T-helper 22 cell (primary cell): ENCODE measurements around the gene FNDC11.
"Not testable (repeated sequence)": the region's sequence is repeated elsewhere in the genome, so short reads cannot be mapped to it uniquely, and the experiment has no call there.

Experiments
- DNase-seq: peaks from one replicate; pipeline ENCODE4 v3.0.0-alpha.2; 2020; ENCODE audit warnings: low read depth

The FNDC11 gene

DNA sequence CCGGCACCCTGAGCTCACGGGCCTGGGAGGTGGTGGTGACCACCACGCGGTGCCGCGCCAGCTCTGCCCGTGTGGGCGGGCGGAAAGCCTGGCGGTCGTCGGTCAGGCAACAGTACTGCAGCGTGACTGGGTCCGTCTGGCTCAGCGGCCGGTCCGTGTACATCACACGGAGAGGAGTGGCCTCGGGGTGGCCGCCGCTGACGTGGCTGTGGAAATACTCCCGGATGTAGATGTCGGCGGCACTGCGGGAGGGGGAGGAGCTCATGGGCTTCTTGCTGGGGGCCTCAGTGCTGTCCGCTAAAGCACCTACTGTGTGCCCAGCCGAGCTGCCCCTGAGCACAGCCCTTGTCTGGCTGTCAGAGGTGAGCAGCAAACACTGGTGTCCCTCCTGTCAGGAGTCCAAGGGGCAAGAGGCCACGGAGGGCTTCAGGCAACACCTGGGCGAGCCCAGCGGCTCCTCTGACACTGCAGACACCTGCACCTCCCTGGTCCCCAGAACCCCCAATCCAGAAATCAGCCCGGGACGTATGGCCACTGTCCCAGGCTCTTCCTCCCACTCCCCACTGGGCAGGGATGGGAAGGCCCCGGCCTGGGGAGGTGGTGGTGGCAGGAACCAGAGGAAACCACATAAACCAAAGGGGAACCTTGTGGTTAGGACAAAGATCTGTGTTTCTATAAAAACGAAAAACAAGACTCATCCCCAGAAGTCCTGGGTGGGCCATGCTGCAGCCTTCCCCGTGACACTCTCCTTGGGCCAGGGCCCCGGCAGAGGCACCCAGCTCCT, 13.6 kb downstream of the FNDC11 start:
- DNase-seq = no peak

DNA sequence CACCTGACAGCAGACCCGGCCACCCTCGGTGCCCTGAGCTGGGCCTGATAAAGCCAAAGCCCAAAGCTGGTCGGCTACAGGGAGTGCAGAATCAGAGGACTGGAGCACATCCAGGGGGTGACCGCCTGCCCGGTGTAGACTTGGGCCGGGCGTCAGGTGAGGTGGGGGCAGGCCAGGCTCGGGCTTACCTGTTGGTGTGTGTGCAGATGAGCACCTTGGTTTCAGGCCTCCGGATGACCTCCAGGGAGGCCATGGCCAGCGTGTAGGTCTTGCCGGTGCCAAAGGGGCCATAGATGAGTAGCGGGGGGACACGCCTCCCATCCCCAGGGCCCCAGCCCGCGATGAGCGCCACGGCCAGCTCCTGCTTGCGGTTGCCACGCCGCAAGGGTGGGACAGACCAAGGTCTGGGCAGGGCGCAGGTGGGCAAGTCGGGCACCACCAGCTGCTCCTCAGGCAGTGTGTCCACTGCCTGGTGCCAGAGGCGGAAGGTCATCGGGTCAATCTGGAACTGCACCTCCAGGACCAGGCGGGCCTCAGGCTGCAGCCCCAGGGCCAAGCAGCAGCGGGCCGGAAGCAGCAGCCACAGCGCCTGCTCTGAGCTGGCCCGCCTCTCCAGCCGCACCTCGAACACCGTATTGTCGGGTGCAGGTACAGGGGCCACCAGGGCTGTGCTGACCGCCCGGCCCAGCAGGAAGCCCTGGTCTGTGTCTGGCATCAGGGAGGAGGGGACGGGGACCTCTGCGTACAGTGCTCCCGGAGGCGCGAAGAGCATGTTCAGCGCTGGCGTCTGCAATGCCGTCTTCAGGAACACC, 14.4 kb downstream of the FNDC11 start:
- no peak for DNase-seq

DNA sequence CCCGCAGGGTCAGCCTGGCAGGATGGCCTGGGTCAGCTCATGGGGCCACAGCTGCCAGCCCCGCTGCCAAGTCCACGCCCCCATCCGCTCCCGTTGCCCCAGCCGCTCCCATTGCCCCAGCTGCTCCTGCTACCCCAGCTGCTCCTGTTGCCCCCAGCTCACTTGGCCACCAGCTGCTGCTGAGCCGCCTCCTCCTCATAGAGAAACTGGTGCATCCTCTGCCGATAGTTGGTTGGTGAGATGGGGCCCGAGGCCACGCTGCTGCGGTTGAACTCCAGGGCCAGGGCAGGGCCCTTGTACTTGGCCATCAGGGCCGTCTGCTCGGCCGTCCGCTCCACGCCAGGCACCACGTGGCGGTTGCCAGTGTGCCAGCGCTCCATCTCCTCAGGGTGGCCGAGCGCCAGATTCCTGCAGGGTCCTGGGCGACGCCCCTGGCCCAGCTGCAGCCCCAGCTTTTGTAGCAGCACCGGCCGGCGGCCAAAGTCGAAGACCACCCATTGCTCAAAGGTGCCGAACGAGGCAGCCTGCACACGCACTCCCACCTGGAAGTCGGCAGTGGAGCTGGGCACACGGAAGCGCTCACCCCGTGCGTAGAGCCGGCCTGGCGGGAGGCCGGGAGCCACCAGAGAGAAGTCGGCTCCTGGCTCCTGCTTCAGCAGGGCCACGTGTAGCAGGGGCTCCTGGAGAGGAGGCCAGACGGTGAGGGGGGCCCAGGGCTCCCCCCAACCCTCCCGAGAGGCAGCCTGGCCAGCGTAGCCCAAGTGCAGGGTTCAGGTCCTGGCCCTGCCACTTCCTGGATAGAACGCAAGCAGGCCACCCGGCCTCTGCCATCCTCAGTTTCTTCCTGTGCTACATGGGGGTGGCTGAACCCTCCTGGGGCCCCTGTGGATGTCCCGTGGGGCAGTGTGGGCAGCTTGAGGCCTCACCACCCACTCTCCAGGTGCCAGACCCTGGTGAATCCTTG, 15.3 kb downstream of the FNDC11 start:
- DNase-seq = no peak

DNA sequence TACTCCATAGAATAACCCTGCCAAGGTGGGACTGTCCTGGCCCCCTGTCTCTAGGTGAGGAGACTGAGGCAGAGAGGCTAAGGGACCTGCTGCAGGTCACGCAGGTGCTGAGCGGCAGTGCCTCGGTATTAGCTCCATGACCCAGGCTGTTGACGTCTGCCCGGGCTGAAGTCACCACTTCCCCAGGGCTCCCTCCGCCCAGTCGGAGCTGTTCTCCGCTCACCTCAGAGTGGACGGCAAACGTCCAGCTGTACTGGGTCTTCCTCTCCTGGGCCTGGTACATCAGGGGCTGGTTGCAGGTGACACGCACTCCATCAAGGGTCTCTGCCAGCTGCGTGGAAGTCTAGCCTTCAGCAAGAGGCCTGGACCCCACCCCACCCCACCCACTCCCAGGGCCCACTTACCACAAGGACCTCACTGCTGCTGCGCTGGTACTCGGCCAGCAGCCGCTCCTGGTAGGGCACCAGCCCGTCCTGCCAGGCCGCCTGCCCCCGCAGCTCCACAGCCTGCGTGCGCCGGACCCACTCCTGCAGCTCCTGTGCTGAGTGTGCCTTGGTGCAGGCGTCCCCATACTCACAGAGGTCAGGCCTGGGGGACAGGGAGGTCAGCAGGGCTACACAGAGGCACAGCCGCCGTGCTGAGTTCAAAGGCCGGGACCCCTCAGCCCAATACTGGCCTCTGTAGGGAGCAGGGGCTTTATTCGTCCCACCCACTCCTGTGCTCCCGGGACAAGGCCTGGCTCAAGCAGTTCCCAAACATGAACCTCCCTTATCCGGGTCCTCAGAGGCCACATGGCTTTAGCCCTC, 16.5 kb downstream of the FNDC11 start:
- no peak for DNase-seq

DNA sequence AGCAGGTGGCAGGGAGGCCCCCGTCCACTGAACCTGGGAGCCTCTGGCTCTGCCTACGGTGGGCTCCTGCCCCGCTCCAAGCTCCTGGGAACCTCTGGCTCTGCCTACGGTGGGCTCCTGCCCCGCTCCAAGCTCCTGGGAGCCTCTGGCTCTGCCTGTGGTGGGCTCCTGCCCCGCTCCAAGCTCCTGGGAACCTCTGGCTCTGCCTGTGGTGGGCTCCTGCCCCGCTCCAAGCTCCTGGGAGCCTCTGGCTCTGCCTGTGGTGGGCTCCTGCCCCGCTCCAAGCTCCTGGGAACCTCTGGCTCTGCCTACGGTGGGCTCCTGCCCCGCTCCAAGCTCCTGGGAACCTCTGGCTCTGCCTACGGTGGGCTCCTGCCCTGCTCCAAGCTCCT, 17.1 kb downstream of the FNDC11 start:
- not testable (repeated sequence) for DNase-seq

DNA sequence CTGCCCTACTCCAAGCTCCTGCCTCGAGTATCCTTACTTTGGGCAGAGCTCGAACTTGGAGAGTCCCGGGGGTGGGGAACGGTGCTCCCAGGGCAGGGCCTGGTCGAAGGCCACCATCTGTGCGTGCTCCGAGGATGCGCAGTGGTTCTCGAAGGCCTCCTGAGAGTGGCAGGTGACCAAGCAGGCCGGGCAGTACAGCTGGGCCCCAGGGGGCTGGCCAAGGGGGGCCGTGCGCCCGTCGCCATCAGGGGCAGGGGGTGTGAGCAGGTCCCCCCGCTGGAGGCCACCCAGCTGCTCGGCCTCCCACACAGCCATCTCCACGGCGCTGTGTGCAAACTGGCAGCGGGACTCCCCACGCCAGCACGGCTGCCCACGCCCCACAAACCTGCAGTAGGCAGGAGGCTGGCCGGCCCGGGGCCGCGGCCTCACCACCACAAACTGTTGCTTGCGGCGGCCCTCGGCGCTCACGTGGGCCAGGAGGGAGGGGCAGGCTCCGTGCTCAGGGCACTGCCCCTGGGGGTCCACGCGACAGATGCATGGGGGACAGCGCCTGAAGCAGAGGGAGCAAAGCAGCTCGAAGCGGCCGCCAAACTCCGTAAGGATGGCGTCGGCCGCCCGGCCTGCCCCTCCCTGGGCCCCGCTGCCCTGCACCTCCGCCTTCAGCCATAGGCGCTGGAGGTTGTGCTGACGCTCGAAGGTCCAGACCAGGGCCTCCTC, 18.3 kb downstream of the FNDC11 start:
- no peak for DNase-seq

DNA sequence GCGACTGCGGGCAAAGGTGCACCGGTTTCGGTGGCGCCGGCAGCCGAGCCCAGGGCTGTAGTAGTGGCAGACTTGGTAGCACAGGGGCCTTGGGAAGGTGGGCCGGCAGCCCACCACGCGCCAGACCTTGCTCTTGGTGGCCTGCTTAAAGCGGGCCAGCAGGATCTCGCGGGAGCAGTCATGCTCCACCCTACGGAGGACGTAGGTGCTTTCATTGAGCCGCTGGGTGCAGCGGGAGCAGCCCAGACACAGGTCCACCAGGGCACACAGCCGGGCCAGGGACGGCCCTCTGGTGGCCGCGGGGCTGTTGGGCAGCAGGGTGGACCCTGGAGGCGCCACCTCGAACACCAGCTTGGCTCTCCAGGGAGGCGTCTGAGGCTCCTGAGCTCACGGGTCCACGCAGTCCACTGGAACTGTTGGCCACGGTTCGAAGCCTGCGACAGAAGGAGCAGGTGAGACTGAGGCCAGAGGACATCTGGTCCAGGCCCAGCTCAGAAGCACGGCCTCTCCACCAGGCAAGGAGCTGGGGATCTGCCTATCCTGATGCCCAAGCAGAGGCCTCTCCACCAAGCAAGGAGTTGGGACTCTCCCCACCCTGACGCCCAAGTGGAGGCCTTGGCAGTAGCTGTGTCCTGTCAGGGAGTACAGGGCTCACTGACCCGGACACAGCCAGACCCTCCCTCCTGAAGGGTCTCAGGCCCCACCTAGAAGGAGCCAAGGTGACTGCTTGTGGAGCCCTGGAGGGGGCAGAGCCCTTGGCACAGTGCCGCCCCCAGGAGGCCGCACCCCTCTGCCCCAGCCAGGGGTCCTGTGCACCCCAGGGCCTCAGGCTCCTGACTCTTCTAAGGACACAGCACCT, 19.1 kb downstream of the FNDC11 start:
- no peak for DNase-seq

DNA sequence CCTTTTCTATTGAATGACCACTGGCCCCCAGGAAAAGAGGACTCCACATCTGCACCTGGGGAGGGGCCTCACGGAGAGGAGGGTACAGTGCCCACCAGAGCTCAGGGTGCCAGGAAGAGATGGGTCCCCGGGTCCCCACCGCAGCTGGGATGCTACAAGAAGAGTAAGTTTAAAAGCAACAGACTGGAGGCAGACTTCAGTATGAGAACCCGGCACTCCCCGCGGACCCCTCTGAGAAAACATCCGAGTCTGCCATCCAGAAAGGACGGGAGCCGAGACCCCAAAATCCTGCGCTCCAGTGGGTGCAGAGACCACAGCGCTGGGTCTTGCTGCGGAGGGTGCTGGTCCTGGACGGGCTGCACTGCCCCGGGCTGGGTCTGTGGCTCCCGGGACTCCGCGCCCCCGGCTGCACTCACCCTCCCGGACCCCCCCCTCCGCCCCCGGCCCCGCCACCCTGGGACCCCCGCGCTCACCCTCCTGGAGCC, 19.7 kb downstream of the FNDC11 start:
- DNase-seq = no peak

DNA sequence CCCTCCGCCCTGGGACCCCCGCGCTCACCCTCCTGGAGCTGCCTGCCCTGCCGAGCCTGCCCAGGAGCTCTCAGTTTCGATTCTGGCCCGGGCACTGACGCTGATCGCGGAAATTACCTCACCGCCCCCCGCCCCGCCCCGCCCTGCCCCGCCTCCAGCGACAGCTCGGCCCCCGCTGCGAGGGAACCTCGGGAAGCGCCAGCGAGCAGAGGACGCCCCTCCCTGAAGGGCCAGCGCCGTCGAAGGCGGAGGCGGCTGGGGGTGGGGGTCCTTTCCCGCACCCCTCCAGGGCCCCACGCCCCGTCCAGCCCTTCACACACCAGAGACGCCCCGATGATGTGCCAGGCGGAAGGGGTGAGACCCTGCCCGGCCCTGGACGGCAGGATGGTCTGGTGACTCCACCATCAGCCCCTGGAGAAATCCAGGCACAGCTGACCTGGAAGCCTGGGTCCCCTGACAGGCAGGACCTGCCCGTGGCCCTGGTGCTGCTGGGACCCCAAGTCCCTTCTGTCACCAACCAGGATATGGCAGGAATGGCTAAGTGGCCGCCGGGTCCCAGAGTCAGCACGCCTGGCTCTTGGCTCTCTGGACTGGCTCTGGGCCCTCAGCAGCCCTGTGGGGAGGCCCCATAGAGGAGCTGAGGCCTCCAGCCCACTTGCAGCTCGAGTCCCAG, 20.3 kb downstream of the FNDC11 start, which contains the start of gene HELZ2:
TSS of gene HELZ2 (minus strand) at position 84 of the 673 bp plus-strand sequence. CDS start 1,854 bp downstream, outside the sequence.
- peak; percentile 61 for DNase-seq

DNA sequence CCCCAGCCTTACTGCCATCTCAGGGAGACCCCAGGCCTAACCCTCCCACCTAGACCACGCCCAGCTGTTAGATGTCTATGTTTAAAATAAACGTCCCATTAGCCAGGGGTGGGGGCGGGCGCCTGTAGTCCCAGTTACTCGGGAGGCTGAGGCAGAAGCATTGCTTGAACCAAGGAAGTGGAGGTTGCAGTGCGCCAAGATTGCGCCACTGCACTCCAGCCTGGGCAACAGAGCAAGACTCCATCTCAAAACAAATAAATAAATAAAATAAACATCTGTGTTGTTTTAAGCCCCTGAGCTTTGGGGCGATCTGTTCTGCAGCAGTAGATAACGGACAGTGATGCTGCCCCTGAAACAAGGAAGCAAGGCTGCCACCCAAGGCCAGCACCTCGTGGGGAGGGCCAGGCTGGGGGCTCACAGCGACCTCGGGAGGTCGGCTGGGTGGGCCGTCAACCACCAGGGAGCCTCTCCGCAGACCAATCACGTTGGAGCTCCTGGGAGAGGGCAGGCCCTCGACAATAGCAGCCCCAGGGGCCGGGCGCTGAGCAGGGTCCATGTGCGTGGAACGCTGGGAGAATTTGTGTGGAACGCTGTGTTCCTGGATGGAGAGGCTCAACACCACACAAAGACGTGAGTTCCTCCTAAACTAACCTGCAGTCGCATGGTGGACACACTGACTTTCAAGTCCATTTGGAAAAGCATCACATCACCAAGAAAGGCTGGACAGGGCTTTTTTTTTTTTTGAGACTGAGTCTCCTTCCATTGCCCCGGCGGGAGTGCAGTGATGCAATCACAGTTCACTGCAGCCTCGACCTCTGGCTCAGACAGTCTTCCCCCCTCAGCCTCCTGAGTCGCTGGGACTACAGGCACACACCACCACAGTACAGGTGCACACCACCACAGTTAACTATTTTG, 21.1 kb downstream of the FNDC11 start:
- no peak for DNase-seq

DNA sequence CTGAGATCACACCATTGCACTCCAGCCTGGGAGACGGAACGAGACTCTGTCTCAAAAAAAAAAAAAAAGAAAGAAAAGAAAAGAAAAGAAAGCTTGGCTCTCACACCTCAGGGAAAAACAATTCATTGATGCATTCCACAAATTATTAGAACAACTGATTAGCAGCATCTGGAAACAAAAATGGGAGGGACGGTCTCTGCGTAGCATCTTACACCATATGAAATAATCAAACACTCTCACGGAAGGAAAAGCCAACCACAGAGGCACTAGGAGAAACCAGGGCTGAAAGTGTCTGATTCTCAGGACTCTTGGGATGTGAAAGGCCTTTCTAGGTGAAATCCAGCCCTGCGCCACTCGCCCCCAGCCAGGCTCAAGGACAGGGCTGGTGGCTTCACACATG, 22.4 kb downstream of the FNDC11 start:
- no peak for DNase-seq

DNA sequence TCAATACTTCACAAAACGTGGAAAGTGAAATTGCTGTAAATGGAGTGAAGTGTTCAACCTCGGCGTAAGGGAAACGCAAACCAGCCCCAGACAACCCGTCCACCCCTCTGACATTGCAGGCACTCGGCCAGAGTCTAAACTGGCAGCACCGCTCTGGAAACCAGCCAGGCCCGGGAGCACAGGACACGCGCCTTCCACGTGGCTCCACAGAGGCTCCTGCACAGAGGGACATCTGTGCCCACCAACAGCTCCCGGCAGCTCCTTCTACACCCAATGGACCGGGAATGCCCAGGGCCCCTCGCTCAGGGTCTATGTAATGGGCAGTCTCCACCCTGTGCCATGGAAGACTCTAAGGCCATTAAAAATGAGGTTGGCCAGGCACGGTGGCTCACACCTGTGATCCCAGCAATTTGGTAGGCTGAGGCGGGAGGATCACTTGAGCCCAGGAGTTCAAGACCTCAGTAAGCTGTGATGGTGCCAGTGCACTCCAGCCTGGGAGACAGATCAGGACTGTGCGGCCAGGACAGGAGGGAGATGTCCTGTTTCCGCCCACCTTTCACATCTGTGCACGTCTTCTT, 23.4 kb downstream of the FNDC11 start:
- no peak for DNase-seq

DNA sequence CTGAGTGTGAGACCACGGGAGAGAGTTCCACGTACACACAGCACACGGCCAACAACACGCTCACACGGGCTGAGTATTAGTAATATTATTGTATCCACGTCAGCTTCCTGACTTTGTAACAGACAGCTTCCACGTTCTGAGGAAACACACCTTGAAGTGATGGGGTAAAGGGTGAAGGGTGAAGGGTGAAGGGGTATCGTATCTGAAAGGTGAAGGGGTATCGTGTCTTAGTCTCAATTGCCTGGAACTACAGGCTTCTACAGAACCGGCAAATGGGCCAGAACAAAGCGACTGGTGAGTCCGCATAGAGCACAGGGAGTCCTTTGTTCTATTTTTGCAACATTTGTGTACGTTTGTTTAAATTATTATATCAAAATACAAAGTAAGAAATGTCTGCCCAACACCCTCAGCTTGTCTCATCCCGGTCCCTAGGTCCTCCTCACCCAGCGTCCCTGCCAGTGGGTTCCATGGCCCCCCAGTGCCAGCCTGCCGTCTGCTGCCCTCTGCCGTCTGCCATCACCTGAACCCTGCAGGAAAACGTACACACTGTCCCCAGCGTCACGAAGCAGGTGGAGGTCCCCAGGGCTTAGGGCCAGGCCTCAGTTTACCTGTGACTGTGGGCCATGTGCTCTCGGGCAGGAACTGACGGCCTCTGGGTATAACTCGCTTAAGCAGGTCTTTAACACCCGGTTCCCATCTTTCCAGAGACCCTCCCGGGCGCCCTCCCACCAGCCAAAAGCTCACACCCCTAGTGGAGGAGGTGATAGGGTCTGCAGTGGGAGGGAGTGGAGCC, 24.5 kb downstream of the FNDC11 start:
- DNase-seq = no peak

DNA sequence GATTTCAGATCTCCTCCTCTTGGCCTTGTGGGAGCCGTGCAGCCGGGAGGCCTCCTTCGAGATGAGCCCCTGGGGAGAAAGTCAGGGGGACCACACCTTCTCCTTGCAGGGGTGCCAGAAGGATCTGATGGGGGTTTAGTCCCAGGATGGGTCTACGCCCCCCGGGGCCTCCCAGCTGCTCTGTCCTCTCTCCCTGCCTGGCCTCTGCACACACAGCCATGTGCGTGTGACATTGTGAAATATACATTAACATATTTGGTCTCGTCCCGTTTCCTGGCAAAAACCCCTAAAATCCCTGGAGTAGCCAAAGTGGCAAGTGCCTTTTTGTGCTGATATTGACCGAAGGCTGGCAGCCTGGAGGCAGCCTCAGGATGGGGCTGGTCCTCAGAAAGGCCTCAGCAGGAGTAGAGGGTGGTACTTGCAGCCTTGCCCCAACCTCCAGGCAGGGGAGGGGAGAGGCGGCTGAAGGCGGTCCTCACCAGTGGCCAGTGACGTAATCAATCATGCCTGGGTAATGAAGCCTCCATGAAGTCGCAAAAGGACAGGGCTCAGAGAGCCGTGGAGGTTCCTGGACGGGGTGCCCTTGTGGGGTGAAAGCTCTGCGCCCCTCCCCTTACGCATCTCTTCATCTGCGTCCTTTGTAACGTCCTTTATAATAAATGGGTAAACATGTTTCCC, 25.2 kb downstream of the FNDC11 start:
- no peak for DNase-seq

DNA sequence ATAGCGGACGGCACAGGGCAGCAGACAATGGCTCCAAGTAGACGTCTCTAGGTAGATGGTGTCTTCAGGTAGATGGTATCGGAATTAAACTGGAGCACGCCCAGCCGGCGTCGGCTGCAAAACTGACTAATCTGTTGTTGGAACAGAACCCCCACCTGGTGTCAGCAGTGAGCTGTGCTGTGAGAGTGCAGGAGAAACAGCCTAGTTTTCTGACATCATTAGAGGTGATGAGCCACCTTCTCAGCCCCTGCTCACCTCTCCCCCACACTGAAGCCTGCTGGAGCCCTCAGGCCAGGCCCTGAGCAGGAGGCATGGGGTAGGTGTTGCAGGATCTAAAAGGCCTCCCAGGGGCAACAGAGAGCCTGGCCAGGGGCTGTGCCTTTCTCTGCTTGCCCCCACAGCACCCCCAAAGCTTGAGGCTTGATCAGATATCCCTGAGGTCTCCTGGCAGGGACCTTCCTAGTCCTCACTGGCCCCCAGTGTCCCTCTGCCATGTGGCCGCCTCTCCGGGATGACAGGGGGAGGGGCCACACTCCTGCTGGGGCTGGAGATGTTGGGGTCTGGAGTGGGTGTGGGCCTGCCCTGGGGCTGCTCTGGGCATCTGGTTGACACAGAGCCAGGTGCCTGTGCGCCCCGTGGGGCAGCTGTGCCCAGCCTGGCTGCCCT, 27.0 kb downstream of the FNDC11 start:
- peak; percentile 45 for DNase-seq
